CD14-positive monocyte (primary cell): Measurements from ENCODE around the gene RGS14. TPM values are rescaled to one million over a fixed set of nuclear protein-coding genes. Genes with fewer than 3 reads are reported as not detected.
A peak's percentile ranks its signal among the peaks of the same experiment; 100 is the strongest.

Experiments used
- DNase-seq, 3 donors: peaks; one replicate each; pipeline ENCODE4 v3.0.0-alpha.2; 2011 to 2022
- H2AFZ ChIP-seq: 2 replicates; pipeline ENCODE4 v1.6.0; 2012; ENCODE audit warnings: mild to moderate bottlenecking, low read depth, low read length, inconsistent platforms; ENCODE audit not compliant: insufficient read depth, poor library complexity, severe bottlenecking
- H3K27ac ChIP-seq, 2 donors: 1 replicate in 1 of 2; 2 replicates in 1 of 2; pipeline ENCODE4 v1.5.1; 2012 to 2013; ENCODE audit warnings: low read length in 2 of 2, control low read depth in 1 of 2, inconsistent platforms in 1 of 2, low read depth in 1 of 2, mild to moderate bottlenecking in 1 of 2
- H3K27me3 ChIP-seq, 2 donors: one replicate each; pipeline versions ENCODE4 v1.6.0 to v1.6.1; 2011 to 2013; ENCODE audit warnings: low read length in 2 of 2; ENCODE audit not compliant: control insufficient read depth in 2 of 2, insufficient read depth in 2 of 2
- H3K36me3 ChIP-seq, 2 donors: replicated peaks in 1 of 2; 1 replicate in 1 of 2; 2 replicates in 1 of 2; pipeline versions ENCODE4 v1.5.1 to v1.6.1; 2012 to 2013; ENCODE audit warnings: low read length in 2 of 2, control low read depth in 1 of 2, inconsistent platforms in 1 of 2, mild to moderate bottlenecking in 1 of 2; ENCODE audit not compliant: insufficient read depth in 2 of 2, control insufficient read depth in 1 of 2
- H3K4me1 ChIP-seq, 2 donors: 1 replicate in 1 of 2; 2 replicates in 1 of 2; pipeline versions ENCODE4 v1.5.1 to v1.6.1; 2012 to 2013; ENCODE audit warnings: low read length in 2 of 2, control low read depth in 1 of 2, inconsistent platforms in 1 of 2, mild to moderate bottlenecking in 1 of 2, moderate library complexity in 1 of 2; ENCODE audit not compliant: insufficient read depth in 2 of 2, control insufficient read depth in 1 of 2
- H3K4me2 ChIP-seq: replicated peaks from 2 replicates; pipeline ENCODE3; 2012; ENCODE audit warnings: low read length, moderate library complexity, mild to moderate bottlenecking; ENCODE audit not compliant: poor library complexity, severe bottlenecking; ENCODE audit errors: extremely low read depth
- H3K4me3 ChIP-seq, 3 experiments: fragments of 200-600 bp in 1 of 3; sonication (generic) in 1 of 3; replicated peaks in 1 of 3; 1 replicate in 2 of 3; 2 replicates in 1 of 3; pipeline ENCODE4 v1.5.1; 2011 to 2013; ENCODE audit warnings: low read length in 3 of 3, mild to moderate bottlenecking in 3 of 3, control low read depth in 2 of 3, low read depth in 2 of 3, inconsistent platforms in 1 of 3, moderate library complexity in 1 of 3
- H3K79me2 ChIP-seq: 2 replicates; pipeline ENCODE4 v1.6.0; 2012; ENCODE audit warnings: mild to moderate bottlenecking, control low read depth, inconsistent platforms, low read length, moderate library complexity; ENCODE audit not compliant: insufficient read depth
- H3K9ac ChIP-seq: 2 replicates; pipeline ENCODE4 v1.6.0; 2017; ENCODE audit warnings: low read length, mild to moderate bottlenecking; ENCODE audit not compliant: insufficient read depth, poor library complexity, severe bottlenecking
- H3K9me3 ChIP-seq, 2 donors: replicated peaks in 1 of 2; 1 replicate in 1 of 2; 2 replicates in 1 of 2; pipeline versions ENCODE4 v1.5.1 to v1.6.1; 2012 to 2013; ENCODE audit warnings: low read length in 2 of 2, control low read depth in 1 of 2; ENCODE audit not compliant: control insufficient read depth in 1 of 2, insufficient read depth in 1 of 2
- H4K20me1 ChIP-seq: 2 replicates; pipeline ENCODE4 v1.6.0; 2012; ENCODE audit warnings: mild to moderate bottlenecking, low read length, control low read depth, moderate library complexity; ENCODE audit not compliant: insufficient read depth
- H3K27ac Mint-ChIP-seq, 7 donors: one replicate each; pipeline ENCODE4 v1.8.0; 2020; ENCODE audit warnings: mild to moderate bottlenecking in 7 of 7, mixed read lengths in 7 of 7, moderate library complexity in 6 of 7, inconsistent platforms in 2 of 7
- H3K27me3 Mint-ChIP-seq, 3 donors: one replicate each; pipeline ENCODE4 v1.8.0; 2021 to 2022; ENCODE audit warnings: low read depth in 3 of 3, mild to moderate bottlenecking in 3 of 3, mixed read lengths in 3 of 3, moderate library complexity in 3 of 3, inconsistent platforms in 1 of 3
- H3K36me3 Mint-ChIP-seq, 2 donors: one replicate each; pipeline ENCODE4 v1.8.0; 2020; ENCODE audit warnings: mixed read lengths in 2 of 2, inconsistent platforms in 1 of 2, mild to moderate bottlenecking in 1 of 2
- H3K4me1 Mint-ChIP-seq: one replicate; pipeline ENCODE4 v1.8.0; 2020; ENCODE audit warnings: mild to moderate bottlenecking, mixed read lengths
- H3K4me3 Mint-ChIP-seq, 2 donors: one replicate each; pipeline ENCODE4 v1.8.0; 2020; ENCODE audit warnings: mild to moderate bottlenecking in 2 of 2, mixed read lengths in 2 of 2, moderate library complexity in 1 of 2
- H3K9me3 Mint-ChIP-seq, 7 donors: one replicate each; pipeline ENCODE4 v1.8.0; 2020 to 2022; ENCODE audit warnings: mixed read lengths in 7 of 7, mild to moderate bottlenecking in 6 of 7, moderate library complexity in 6 of 7, inconsistent platforms in 2 of 7
- CTCF ChIP-seq: fragments of 200-600 bp; IDR thresholded peaks from one replicate; pipeline ENCODE4 v1.8.0; 2022; ENCODE audit warnings: antibody characterized with exemption, mild to moderate bottlenecking
- WGBS: methylation state at CpG from one replicate; pipeline ENCODE4 v1.1.5; 2013; ENCODE audit warnings: missing lambda C conversion rate; ENCODE audit not compliant: insufficient coverage; 5-methylcytosine and 5-hydroxymethylcytosine counted together
- intact Hi-C, 2 donors: fragments of 100-400 bp; cut with micrococcal nuclease; formaldehyde crosslinking; loops; one replicate each; pipeline versions ENCODE4 v1.15.0 to v1.15.1; 2023
- polyA plus RNA-seq, 3 donors: library from polyadenylated mRNA; depleted of rRNA in 1 of 3; unstranded in 2 of 3; stranded (reverse) in 1 of 3; fragments of 300-500 nt in 2 of 3; fragments of >200 nt in 1 of 3; fragmentation: Illumina TruSeq in 2 of 3; gene quantifications; 1 replicate in 2 of 3; 2 replicates in 1 of 3; pipeline ENCODE4 v1.2.3, GENCODE V29; 2012 to 2021

Gene RGS14
- polyA plus RNA-seq, 3 donors = 35.4 to 186 (median 43.5) TPM

DNA sequence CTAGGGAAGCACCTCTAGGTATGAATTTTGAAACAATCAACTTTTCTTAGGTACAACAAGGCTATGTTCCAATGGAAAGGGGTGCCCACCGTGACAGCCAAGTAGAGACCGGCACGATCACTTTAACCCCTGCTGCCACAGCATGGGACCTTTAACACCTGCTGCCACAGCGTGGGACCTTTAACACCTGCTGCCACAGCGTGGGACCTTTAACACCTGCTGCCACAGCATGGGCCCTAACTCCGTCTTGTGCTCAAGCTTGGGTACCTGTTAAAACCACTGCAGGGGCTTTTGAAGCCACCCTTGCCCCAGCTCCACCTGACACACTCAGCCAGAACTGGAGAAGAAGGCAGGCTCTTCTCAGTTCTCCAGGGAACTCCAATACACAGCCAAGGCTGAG lies 27.8 kb upstream of the RGS14 start:
- H3K79me2 ChIP-seq = no peaks in the 10 kb centered on the region
- peaks cover 52 to 81% of the 10 kb centered on the region in 2 donors for H3K36me3 ChIP-seq
- H3K27me3 Mint-ChIP-seq = peaks cover 2 to 8% (median 7%) of the 10 kb centered on the region in 3 donors
- 100% methylated on average over 6 of the region's 6 CpGs for WGBS
- H3K27me3 ChIP-seq = no peaks in the 10 kb centered on the region
- no peak for TF ChIP-seq CTCF
- no peak overlapping the region for H3K9ac ChIP-seq
- H3K4me3 Mint-ChIP-seq = no peak overlapping the region
- H3K27ac Mint-ChIP-seq = peak overlapping the region in 1 of 7 donors; percentile 37
- peaks cover 65 to 89% of the 10 kb centered on the region in 2 donors for H3K36me3 Mint-ChIP-seq
- peaks cover 23% of the 10 kb centered on the region for H3K4me1 Mint-ChIP-seq
- no peak for DNase-seq
- no peak overlapping the region for H3K4me3 ChIP-seq
- no peak overlapping the region for H2AFZ ChIP-seq
- H3K4me2 ChIP-seq = no peak overlapping the region
- no peaks in the 10 kb centered on the region for H3K9me3 Mint-ChIP-seq
- peaks cover 51% of the 10 kb centered on the region for H4K20me1 ChIP-seq
- peaks cover 2 to 6% of the 10 kb centered on the region in 2 donors for H3K4me1 ChIP-seq
- no peak overlapping the region for H3K27ac ChIP-seq
- H3K9me3 ChIP-seq = no peaks in the 10 kb centered on the region
- intact Hi-C loops = no loop called here

DNA sequence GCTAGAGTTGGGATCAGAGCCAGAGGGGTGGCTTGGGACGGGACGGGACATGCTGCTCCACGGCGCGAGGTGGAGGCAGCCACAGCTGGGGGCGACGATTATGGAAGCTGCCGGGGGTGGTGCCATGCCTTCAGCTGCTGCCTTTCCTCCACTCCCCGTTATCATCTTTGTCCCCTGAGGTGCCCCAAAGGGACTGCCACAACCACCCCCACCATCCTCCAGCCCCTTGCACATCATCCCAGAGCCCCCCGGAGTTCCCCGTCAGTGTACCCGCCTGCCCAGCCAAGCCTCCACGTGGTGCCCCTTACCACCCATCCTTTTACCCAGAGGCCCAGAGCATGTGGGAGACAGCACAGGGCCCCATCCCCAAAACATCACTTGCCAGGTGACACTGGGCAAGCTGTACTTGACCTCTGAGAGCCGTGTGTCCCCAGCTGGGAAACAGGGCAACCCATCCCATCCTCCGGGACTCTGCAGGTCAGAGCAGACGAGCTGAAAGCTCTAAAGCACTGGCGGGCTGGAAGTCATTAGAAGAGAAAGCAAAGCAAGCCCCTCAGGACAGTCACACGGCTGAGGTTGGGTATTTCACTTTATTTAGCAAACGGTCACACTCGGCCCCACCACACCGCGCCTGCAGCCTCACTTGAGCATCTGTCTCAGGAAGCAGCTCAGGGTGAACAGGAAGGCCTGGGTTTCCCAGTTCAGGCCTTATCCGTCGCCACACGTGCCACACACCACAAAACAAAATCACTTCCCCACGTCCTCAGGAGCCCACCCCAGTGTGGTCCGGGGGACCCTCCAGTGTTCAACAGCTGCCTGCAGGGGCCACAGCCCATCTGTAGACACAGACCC lies 26.5 kb upstream of the RGS14 start:
- no peak for DNase-seq
- Histone ChIP-seq H3K4me1 (peaks cover 2 to 6% of the 10 kb centered on the region in 2 donors), H3K27me3 (no peaks in the 10 kb centered on the region), H3K36me3 (peaks cover 66 to 89% of the 10 kb centered on the region in 2 donors), H3K4me3 (no peak overlapping the region), H3K27ac (no peak overlapping the region), H3K9ac (no peak overlapping the region), H4K20me1 (peaks cover 63% of the 10 kb centered on the region), H3K79me2 (no peaks in the 10 kb centered on the region), H2AFZ (no peak overlapping the region), H3K4me2 (no peak overlapping the region), H3K9me3 (no peaks in the 10 kb centered on the region)
- Mint-ChIP-seq H3K36me3 (peaks cover 72 to 91% of the 10 kb centered on the region in 2 donors), H3K9me3 (no peaks in the 10 kb centered on the region), H3K4me1 (peaks cover 23% of the 10 kb centered on the region), H3K4me3 (no peak overlapping the region), H3K27ac (peak overlapping the region in 1 of 7 donors; percentile 57), H3K27me3 (peaks cover 2 to 10% (median 8%) of the 10 kb centered on the region in 3 donors)
- 33% methylated on average over 23 of the region's 27 CpGs for WGBS
- no peak for TF ChIP-seq CTCF
- intact Hi-C loops = no loop called here
